HG03159 (cell line): ENCODE results near the gene SLC30A7.

Source experiments
- ATAC-seq: cut with Tn5 transposase; IDR thresholded peaks from one replicate; pipeline ENCODE4 v1.9.1; 2021; ENCODE audit warnings: mild to moderate bottlenecking, moderate library complexity; ENCODE audit not compliant: unreplicated experiment

SLC30A7 gene

DNA sequence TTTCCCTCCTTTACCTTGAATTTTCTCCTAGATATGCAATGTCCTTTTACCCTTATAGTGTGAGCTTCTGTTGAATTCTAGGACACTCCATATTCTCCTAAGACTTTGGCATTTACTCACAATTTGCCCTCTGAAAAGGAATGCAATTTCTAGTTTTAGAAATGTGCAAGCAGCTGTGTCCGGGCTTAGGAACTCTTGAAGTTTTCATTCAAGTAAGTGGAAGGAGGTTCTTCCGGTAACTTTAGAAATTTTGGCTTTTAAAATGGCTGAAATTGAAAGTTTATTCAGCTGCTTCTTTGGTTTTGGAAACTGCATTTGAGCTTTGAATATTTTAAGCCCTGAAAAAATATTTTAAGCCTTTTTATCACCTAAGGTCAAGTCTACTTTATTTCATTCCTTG is 73.4 kb downstream of the SLC30A7 start:
- no peak for ATAC-seq

DNA sequence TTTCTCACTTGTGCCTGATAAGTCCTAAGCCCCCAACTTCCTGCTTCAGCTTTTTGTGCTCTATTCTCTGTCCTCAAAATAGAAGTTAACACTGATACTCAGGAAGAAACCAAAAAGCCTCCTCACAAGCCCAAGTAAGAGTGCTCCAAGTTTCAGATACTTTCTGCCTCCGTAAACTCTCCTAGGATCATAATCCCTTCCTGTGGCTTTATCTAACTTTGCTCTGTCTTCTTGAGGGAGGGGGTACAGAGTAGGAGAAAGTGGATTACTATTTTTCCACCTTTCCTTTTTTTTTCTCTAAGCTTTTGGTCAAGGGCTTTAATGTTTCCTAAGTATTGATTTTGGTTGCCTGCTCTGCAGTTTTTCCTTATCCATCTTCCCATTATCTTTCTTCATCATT is 75.1 kb downstream of the SLC30A7 start:
- ATAC-seq, result no peak

DNA sequence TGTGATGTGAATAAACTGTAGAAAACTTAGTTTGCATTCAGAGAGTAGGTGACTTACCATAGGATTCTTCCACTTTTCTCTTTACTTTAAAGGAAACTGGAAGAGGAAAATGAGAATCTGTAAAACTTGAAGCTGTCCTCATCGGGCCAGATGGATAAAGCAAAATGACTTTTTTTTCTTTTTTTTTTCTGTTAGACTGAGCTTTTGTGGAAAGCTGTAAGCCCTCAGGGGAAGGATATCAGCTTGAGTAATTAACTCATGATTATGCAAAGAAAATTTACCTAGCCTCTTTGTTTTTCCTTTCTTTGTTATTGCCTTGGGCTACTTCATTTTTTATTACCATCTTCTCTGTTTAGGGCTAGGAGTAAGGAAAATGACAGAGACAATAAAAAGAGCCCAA is 76.3 kb downstream of the SLC30A7 start:
- no peak for ATAC-seq

DNA sequence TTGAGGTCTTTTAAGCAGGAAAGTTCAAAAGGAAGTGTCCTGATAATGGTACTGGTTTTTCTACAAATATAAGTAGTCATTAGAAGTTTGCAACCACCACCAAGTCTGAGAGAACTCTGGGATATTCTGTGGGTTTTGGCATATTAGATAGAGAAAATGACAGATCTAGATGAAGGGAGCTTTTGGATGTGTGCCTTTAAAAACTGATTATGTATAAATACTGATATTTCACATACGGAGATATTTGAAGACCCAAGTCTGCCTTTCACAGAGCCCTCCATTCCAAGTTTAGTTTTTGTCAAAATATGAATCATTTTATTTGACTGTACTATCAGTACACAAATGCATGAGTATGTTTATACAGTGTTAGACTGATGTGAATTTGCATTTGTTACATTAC is 81.0 kb downstream of the SLC30A7 start:
- ATAC-seq, result no peak

DNA sequence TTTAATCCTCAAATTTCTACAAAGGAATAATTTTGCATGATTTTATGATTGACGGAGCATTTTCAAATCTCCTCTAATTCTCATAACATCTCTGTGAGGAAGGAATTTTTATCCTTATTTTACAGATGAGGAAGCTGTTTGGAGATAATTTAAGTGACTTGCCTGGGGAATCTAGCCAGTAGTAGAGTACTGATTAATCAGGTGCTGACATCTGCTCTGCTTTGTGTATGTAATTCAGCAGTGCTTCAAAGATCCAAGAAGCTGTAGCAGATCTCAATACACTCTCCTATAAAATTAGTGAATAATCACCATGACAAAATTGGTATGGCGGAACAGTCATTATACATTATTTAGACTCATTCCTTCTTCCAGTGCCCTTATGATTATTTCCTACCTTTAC is 83.7 kb downstream of the SLC30A7 start:
- ATAC-seq, result no peak

DNA sequence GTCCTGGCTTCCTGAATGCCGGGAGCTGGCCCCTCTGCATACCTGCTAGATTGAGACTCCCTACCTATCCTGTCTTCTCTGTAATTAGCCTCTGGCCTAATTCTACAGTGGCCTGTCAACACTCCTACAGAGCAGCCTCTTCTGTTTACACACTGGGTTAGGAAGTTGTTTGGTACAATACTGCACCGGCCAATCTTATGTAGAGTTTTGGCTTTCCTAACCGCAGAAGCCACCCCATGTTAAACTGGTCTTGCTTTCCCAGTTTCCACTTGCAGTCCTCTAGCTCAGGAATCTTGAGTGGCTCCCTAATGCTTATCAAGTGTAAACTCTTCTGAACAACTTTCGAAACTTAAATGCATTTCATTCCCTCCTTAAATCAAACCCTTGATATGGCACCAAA is 86.9 kb downstream of the SLC30A7 start:
- no peak for ATAC-seq

DNA sequence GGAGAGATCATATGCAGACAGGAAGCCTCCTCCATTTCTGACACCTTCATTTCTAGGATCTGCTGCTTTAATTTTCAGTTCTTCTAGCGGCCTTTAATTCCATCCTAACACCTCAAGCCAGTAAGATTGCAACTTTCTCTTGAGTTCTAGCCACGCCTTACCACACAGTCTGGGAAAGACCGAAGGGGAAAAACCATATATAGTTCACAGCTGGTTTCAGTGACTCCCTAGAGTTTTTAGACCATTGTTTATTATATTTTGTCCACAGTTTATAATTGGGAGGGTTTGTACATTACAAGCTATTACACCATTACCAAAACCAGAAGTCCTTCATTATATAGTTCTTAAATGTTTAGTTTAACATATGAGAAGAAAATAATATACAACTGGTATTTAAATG is 92.2 kb downstream of the SLC30A7 start:
- no peak for ATAC-seq

DNA sequence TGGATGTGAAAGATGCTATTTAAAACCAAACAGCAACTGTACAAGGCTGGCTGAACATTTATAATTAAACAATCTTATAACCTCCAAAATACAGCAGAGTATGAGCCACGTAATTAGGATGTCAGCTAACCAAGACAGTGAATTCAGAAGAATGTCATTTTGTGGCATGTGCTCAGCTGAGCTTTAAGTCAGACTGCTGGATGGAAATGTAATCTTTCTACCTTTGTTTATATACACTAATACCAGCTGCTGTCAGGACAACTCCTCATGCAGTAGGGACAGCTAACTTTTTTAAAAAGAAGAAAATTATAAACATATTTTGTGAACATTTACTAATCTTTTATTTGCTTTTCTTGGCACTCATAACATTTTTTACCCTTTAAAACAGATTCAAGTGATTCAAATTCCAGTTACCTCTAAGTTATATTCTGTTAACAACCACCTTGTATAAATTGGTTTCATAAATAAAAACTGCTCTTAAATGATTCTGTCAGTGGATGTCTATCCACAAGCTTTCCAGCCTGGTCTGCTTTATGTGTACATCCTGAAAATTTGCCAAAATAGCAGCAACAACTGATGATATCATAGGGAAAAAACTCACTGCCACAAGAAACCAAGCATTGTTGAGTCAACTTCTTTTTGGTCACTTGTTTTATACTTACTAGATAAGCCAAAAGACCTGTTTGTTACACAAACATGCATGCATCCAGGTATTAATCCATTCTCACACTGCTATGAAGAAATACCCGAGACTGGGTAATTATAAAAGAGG is 93.6 kb downstream of the SLC30A7 start:
- ATAC-seq, result no peak

DNA sequence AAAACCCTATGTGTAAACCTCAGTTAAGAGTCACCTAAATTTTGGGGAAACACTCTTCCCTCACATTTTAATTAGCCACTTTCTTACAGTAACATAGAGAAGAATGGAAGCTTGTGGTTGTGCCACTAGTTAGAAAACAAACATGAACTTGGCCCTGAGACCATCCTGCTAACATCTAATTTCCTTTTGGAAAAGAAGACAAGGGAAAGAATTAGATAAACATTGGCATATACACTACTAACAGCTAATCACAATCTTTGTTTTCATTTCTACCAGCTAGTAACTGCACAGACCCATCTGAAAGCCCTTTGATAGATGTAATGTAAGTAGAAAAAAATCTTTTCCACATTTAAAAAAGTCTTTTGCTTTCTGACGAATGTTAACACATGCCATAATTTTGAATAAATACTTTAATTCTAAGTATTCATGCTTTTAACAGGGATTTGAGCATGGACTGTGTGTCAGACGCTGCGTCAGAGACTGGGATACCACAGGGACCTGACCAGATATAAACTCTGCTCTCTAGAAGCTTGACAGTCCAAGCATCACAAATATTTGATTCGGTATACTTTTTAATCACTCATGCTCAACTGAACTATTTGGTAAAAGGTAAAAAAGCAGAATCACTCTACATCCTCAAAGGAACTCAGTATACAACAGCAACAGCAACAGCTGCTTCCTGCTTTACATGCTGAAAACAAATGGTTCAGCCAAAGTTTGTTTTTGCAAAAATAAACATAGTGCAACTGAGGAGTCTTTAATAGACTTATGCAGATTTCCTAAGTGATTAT is 99.5 kb downstream of the SLC30A7 start:
- no peak for ATAC-seq

DNA sequence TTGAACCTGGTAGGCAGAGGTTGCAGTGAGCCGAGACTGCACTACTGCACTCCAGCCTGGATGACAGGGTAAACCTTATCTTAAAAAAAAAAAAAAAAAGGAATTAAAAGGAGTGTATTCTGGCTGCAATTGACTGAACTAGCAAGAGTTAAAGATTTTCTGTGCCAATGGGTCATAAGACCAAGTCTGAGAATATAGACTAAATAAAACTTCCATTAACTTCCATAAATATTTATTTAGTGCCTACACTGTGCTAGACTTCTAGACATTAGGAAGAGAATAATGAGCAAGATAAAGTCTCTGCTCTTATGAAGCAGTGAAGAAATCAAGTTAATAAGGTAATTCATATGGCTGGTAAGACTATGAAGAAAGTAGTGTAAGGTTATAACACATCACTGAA is 102.5 kb downstream of the SLC30A7 start:
- no peak for ATAC-seq

DNA sequence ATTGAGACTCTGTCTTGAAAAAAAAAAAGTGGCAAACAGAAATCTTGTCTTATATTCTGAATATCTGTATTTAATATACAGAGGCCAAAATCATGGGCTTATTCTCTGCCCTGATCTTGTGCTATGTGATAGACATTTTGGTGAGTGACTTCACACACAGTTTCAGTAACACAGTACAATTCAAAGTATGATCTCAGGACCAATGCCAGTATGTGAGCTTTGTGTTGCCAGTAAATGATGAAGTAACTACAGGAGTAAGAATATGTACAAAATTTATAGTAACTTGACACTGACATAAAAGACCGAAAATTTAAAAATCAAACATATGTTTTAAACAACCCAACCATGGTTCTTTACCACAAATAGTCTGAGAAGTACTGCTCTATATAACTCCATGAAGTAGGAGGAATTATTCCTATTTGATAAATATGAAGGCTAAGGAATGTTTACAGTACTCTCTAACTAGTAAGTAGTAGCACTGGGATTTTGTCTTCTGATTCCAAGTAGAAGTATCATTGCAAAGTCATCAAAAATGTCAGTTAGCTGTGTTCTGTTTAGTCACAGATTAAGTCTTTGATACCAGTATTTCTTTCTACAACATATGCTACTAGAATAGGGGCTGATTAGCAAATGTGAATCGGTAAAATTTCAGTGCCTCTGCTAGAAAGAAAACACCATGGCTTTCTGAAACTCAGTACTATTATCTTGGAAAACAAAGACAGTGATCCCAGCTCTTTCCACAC is 104.4 kb downstream of the SLC30A7 start:
- no peak for ATAC-seq

DNA sequence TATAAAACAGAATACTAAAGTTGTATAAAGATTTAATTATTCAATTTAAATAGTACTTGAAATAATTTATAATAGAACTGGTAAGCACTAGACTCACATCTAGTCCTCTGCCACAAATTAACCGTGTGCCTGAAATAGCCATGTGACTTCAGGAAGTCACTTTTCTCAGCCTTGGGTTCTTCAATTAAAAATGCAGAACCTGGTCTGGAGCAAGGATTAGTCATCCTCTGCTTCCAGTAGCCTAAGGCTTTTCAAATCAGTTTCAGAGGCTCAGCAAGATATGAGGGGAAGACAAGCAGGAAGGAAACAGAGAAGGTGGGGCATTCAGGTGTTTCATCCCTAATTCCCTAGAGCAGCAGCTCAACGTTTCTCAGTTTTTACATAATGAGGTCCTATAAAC is 106.7 kb downstream of the SLC30A7 start:
- no peak for ATAC-seq

DNA sequence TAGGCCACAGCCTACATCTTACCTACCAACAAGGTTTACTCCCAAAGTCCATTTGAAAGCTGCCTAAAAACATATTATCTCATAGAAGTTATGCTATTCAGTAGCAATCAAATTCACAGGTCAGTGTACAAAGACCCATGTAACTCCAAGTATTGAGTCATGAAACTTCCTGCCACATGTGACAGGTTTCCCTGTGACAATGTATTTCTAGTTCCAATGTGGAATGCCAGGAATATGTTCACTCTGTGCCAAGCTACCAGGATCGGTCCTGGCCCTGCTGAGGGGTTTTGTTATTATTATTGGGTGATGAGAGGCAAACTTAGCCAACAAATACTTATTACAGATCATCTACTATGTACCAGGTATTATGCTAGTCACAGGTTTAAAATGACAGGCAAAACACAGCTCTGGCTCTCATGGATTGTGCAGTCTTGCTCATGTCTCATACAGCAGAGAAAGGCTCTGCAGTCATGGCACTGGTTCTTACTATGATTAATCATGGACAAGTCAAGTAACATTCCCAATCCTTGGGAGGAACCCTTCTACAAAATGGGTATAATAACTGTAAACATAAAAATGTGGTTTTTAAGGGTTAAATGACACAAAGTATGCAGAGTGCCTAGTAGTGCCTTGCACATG is 107.2 kb downstream of the SLC30A7 start:
- ATAC-seq, result no peak

DNA sequence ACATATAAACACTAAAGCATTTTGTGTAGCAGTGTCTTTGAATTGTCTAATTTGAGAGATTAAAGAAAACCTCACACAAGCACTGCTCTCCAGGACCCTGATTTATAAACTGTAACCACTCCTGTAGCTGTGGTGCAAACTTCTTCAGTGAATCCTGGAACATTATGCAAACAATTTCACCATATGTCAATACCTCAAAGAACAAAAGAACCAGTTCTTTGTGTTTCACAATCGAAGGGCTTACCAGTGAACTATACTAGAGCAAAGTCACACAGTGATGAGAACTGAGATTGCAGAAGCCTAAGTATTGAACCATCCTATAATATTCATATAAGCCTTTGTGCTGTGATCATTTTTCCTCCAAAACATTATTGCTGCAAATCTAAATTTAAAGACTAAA is 108.2 kb downstream of the SLC30A7 start:
- no peak for ATAC-seq

DNA sequence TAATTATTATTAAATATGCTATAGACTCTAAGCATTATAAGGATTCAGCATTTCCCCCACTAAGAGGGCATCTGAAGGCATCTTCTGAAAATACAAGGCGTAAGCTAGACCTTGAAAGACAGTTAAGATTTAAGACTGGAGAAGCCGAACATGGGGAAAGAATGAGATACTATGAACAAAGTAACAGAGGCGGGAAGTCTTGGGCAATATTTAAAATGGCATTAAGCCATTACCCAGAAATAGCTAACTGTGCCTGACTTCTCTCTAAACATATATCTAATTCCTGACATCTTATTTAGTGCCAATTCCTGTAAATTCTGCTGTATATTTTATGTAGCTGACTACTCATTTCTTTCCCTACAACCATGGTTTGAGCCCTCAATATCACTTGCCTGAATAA is 108.8 kb downstream of the SLC30A7 start:
- no peak for ATAC-seq

DNA sequence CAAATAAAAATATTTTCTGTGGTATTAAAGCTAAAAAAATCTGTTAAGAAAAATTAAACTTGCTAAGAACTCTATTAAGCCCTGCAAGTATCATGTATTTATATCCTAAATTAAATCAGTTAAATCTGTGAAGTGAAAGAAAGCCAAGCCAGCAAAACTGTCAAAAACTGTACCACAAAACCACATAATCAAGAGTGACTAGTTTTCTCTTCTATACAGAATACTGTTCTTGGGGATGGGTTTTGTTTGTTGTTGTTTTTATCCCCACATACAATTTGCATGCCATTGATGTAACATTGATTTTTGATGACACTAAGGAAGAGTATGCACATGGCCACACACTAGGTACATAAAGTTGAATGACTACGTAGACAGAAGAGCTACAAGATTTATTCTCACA is 109.3 kb downstream of the SLC30A7 start:
- ATAC-seq, result no peak

DNA sequence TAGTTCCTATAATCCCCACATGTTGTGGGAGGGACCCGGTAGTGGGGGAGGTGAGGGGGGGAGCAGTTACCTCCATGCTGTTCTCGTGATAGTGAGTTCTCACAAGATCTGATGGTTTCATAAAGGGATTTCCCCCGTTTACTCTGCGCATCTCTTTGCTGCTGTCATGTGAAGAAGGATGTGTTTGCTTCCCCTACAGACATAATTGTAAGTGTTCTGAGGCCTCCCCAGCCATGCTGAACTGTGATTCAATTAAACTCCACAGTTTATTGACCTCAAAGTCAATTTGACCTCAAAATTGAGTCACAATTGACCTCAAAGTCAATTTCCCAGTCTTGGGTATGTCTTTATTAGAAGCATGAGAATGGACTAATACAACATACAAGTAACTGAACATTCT is 110.0 kb downstream of the SLC30A7 start:
- no peak for ATAC-seq

DNA sequence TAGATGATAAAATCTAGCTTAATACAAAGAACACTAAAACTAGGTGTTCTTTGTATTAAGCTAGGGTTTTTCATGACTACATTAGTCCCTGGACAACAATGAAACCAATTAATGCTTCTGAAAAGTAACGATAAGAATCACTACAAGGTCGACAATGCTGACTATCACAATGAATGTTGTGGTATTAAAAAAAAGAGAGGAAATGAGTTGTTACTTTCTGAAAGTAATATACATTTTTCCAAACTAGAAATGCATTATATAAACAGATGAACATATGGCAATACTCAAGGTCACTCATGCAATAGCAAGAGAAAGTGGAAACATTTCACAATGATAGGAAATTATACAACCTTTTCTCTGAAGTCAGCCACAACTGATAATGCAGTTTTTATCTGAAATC is 110.7 kb downstream of the SLC30A7 start:
- no peak for ATAC-seq

DNA sequence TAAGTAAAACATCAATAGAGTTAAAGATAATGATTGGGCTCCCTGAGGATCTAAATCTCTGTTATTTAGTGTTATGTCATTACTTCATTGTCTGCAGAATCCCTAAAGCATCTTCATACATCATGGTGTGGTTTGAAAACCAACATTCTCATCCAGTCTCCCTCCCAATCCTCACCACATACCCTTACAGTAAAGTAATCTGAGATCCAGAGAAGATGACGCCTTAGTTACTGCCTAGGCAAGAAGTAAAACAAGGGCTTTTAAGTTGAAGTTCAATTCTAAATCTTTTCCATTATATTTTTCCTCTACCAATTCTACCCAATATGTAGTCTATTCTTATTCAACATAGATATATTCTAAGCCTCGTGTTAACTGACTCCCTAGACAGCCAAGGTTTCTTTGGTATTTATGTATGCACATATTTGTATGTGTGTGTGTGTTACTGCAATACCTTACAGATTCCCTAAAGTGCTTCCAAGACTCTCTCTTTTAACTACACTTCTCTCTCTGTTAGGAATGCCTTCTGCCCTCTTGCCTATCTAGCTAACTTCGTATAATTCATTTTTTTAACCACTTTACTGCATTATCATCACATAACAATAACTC is 112.4 kb downstream of the SLC30A7 start:
- ATAC-seq, result no peak

DNA sequence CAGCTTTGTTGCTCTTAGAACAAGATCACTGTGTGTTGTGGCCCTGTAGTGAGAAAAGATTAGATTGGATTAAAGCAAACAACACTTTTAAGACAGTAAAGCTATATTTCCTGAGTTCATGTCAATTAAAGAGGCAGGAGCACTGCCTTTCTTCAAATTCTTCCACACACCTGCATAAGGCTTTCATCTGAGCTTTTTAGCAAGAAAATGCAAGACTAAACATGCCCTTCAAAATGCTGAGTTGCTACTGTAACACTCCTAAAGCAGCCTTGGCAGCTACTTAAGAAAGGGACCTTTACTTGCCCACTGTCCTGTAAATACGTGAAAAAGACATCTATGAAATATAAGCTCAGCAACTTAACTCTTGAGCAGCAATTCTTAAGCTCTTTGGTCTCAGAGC is 117.9 kb downstream of the SLC30A7 start:
- no peak for ATAC-seq

DNA sequence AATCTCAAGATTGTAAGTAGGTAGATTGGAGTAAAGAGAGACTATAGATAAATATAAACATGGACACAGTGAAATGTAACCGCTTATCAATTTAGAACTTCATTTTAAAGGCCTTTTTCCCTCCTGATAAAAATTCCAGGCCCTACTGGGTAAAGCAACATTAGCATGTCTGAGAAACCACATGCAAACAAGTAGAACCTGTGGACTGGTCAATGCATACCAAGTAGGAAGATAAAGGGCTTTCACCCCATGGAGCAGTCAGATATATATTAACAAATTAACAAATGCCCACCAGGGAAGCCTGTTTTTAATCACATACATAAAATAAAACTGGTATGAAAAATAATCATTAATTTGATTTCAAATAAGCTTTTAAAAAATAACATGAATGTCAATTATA is 121.6 kb downstream of the SLC30A7 start:
- no peak for ATAC-seq
